SK-N-MC (cell line): ENCODE data around the gene ZNF385A.

Experiments used
- EZH2 ChIP-seq: fragments of 200-600 bp; sonication (generic); IDR thresholded peaks from one replicate; pipeline ENCODE4 v1.6.1; 2017; ENCODE audit warnings: antibody characterized with exemption
- POLR2AphosphoS5 ChIP-seq: IDR thresholded peaks from 2 replicates; pipeline ENCODE4 v1.6.1; 2012; ENCODE audit warnings: mild to moderate bottlenecking, low read depth, low read length, borderline replicate concordance

DNA sequence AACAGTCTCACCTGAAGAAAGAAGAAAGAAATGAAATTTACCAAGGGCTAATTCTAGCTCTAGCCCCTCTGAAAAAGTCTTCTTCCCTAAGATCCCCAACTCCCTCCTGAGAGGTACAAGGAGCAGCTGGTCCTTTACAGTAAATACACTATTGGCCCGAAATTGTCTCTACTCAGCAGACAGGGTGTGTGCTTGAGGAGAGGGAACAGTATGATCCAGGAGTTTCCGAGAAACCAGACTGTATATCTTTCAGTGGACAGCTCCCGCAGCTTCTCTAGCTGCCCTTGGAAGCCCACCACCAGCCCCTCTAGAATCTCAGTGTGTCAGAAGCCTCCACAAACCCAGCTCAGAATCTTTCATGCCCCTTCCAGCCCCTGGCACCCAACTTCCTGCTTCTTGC, 28.3 kb downstream of the ZNF385A start:
- TF ChIP-seq POLR2AphosphoS5 (no peak), EZH2 (no peak)
